HCT116 (cell line): Measurements from ENCODE around the gene OR10P1.

Experiments used
- CBX3 ChIP-seq: IDR thresholded peaks from 2 replicates; pipeline ENCODE4 v1.6.1; 2012; ENCODE audit warnings: low read depth
- EGR1 ChIP-seq: IDR thresholded peaks from 2 replicates; pipeline ENCODE4 v1.6.1; 2012; ENCODE audit warnings: low read depth
- EZH2 ChIP-seq: fragments of 200-600 bp; sonication (generic); IDR thresholded peaks from 2 replicates; pipeline ENCODE4 v1.6.1; 2017; ENCODE audit warnings: antibody characterized with exemption, mixed run types
- EZH2phosphoT487 ChIP-seq: fragments of 200-600 bp; IDR thresholded peaks from 2 replicates; pipeline ENCODE4 v1.6.1; 2018; ENCODE audit warnings: antibody characterized with exemption, borderline replicate concordance
- JUND ChIP-seq: IDR thresholded peaks from 2 replicates; pipeline ENCODE4 v1.6.1; 2012
- POLR2A ChIP-seq: IDR thresholded peaks from 2 replicates; pipeline ENCODE4 v1.7.0; 2011; ENCODE audit warnings: borderline replicate concordance; ENCODE audit not compliant: insufficient read depth, insufficient read length; ENCODE audit errors: extremely low read depth
- POLR2AphosphoS5 ChIP-seq: IDR thresholded peaks from 2 replicates; pipeline ENCODE4 v1.6.1; 2011; ENCODE audit warnings: mild to moderate bottlenecking, low read depth, low read length, moderate library complexity
- SIN3A ChIP-seq: IDR thresholded peaks from 2 replicates; pipeline ENCODE4 v1.6.1; 2012; ENCODE audit warnings: low read depth
- ZNF274 ChIP-seq: fragments of 200-500 bp; sonication (Bioruptor generic); IDR thresholded peaks from 2 replicates; pipeline ENCODE4 v1.6.1; 2014; ENCODE audit warnings: mild to moderate bottlenecking, low read depth, low read length, inconsistent platforms
- TF ChIP-seq, protein P1 (sequence below), 3 experiments: fragments of 200-600 bp in 1 of 3; sonication (generic) in 1 of 3; IDR thresholded peaks in 2 of 3; conservative IDR thresholded peaks in 1 of 3; 2 replicates each; pipeline ENCODE4 v1.5.1; 2012 to 2017; ENCODE audit warnings: low read depth in 2 of 3, low read length in 2 of 3, antibody characterized with exemption in 1 of 3, borderline replicate concordance in 1 of 3, control low read depth in 1 of 3, mild to moderate bottlenecking in 1 of 3, mixed read lengths in 1 of 3, mixed run types in 1 of 3, moderate library complexity in 1 of 3; ENCODE audit not compliant: insufficient read depth in 1 of 3
- TF ChIP-seq, protein P2 (sequence below): IDR thresholded peaks from 2 replicates; pipeline ENCODE4 v1.6.1; 2012; ENCODE audit warnings: low read depth
- TF ChIP-seq, protein P3 (sequence below): IDR thresholded peaks from 2 replicates; pipeline ENCODE4 v1.6.1; 2012
- TF ChIP-seq, protein P4 (sequence below): IDR thresholded peaks from 2 replicates; pipeline ENCODE4 v1.6.1; 2011; ENCODE audit warnings: mild to moderate bottlenecking, low read length, moderate library complexity; ENCODE audit not compliant: insufficient replicate concordance; ENCODE audit errors: extremely low read depth
- TF ChIP-seq, protein P5 (sequence below): IDR thresholded peaks from 2 replicates; pipeline ENCODE4 v1.6.1; 2012

DNA sequence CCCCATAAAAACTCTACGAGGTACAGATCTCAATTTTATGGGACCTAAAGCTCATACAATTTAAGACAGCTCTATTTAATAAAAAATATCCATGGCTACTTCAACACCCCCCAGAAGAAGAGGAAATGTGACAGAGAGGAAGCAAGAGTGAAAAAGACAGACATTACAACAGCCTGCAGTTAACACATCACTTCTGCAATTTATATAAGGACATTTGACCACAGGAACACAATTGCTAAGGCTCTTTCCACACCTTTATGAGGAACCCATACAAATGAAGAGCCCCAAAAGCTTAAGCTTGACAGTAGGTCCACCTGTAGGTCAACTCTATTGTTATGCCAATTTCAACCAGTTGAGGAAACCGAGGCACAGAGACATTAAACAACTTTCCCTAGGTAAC lies 5.6 kb downstream of the OR10P1 start:
- TF ChIP-seq ZNF274 (no peak), POLR2AphosphoS5 (no peak), POLR2A (no peak), EZH2phosphoT487 (no peak), EGR1 (no peak), SIN3A (no peak), JUND (no peak), CBX3 (no peak), EZH2 (no peak)
- TF ChIP-seq, protein P1, sequence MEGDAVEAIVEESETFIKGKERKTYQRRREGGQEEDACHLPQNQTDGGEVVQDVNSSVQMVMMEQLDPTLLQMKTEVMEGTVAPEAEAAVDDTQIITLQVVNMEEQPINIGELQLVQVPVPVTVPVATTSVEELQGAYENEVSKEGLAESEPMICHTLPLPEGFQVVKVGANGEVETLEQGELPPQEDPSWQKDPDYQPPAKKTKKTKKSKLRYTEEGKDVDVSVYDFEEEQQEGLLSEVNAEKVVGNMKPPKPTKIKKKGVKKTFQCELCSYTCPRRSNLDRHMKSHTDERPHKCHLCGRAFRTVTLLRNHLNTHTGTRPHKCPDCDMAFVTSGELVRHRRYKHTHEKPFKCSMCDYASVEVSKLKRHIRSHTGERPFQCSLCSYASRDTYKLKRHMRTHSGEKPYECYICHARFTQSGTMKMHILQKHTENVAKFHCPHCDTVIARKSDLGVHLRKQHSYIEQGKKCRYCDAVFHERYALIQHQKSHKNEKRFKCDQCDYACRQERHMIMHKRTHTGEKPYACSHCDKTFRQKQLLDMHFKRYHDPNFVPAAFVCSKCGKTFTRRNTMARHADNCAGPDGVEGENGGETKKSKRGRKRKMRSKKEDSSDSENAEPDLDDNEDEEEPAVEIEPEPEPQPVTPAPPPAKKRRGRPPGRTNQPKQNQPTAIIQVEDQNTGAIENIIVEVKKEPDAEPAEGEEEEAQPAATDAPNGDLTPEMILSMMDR (IDR thresholded peaks at IDR 0.05 in 2 of 3, conservative IDR thresholded peaks at IDR 0.05 in 1 of 3; ENCODE audit: borderline replicate concordance in 1 of 3, insufficient read depth in 1 of 3, low read depth in 2 of 3, low read length in 2 of 3), result no peak
- TF ChIP-seq, protein P2, sequence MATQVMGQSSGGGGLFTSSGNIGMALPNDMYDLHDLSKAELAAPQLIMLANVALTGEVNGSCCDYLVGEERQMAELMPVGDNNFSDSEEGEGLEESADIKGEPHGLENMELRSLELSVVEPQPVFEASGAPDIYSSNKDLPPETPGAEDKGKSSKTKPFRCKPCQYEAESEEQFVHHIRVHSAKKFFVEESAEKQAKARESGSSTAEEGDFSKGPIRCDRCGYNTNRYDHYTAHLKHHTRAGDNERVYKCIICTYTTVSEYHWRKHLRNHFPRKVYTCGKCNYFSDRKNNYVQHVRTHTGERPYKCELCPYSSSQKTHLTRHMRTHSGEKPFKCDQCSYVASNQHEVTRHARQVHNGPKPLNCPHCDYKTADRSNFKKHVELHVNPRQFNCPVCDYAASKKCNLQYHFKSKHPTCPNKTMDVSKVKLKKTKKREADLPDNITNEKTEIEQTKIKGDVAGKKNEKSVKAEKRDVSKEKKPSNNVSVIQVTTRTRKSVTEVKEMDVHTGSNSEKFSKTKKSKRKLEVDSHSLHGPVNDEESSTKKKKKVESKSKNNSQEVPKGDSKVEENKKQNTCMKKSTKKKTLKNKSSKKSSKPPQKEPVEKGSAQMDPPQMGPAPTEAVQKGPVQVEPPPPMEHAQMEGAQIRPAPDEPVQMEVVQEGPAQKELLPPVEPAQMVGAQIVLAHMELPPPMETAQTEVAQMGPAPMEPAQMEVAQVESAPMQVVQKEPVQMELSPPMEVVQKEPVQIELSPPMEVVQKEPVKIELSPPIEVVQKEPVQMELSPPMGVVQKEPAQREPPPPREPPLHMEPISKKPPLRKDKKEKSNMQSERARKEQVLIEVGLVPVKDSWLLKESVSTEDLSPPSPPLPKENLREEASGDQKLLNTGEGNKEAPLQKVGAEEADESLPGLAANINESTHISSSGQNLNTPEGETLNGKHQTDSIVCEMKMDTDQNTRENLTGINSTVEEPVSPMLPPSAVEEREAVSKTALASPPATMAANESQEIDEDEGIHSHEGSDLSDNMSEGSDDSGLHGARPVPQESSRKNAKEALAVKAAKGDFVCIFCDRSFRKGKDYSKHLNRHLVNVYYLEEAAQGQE, result no peak
- TF ChIP-seq, protein P3, sequence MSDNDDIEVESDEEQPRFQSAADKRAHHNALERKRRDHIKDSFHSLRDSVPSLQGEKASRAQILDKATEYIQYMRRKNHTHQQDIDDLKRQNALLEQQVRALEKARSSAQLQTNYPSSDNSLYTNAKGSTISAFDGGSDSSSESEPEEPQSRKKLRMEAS, result no peak
- TF ChIP-seq, protein P4, sequence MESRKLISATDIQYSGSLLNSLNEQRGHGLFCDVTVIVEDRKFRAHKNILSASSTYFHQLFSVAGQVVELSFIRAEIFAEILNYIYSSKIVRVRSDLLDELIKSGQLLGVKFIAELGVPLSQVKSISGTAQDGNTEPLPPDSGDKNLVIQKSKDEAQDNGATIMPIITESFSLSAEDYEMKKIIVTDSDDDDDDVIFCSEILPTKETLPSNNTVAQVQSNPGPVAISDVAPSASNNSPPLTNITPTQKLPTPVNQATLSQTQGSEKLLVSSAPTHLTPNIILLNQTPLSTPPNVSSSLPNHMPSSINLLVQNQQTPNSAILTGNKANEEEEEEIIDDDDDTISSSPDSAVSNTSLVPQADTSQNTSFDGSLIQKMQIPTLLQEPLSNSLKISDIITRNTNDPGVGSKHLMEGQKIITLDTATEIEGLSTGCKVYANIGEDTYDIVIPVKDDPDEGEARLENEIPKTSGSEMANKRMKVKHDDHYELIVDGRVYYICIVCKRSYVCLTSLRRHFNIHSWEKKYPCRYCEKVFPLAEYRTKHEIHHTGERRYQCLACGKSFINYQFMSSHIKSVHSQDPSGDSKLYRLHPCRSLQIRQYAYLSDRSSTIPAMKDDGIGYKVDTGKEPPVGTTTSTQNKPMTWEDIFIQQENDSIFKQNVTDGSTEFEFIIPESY, result no peak
- TF ChIP-seq, protein P5, sequence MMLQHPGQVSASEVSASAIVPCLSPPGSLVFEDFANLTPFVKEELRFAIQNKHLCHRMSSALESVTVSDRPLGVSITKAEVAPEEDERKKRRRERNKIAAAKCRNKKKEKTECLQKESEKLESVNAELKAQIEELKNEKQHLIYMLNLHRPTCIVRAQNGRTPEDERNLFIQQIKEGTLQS, result no peak
